HepG2 (cell line): ENCODE results near the gene DENND4B. TPM values are rescaled to one million over a fixed set of nuclear protein-coding genes. Genes with fewer than 3 reads are reported as not detected.

Source experiments
- ATAC-seq: fragments of 200-7000 bp; cut with Tn5 transposase; 3 replicates; pipeline ENCODE4 v1.9.1; 2020; ENCODE audit warnings: mild to moderate bottlenecking, moderate library complexity
- BruUV-seq: library from RNA; stranded (reverse); fragments of 400-500 nt; replicated peaks from 2 replicates; lab custom pipeline; 2021; lab: Mats Ljungman, UMichigan
- CTCF ChIA-PET: fragments of 300-600 bp; formaldehyde crosslinking; extraction: SDS; loops from one replicate; lab custom pipeline; 2021; ENCODE audit warnings: low total read pairs, inconsistent platforms, low intra/inter-chr PET ratio; lab: Yijun Ruan, JAX
- POLR2A ChIA-PET: fragments of 350-600 bp; sonication (Branson Sonifier 250); formaldehyde crosslinking; loops from one replicate; lab custom pipeline; 2020; ENCODE audit warnings: antibody characterized with exemption, inconsistent platforms; lab: Yijun Ruan, JAX
- DNase-seq: peaks from one replicate; pipeline ENCODE4 v3.0.0-alpha.2; 2015; ENCODE audit warnings: low spot score
- FAIRE-seq: peaks from 3 replicates; lab custom pipeline; 2011; peaks lifted over from hg19 to GRCh38; lab: Jason Lieb, UNC
- H2AFZ ChIP-seq: one replicate; pipeline ENCODE4 v1.6.1; 2011; ENCODE audit warnings: low read length, inconsistent platforms
- H3K27ac ChIP-seq: fragments of 300-600 bp; 3 replicates; pipeline ENCODE4 v1.8.0; 2011; ENCODE audit warnings: mixed run types, mild to moderate bottlenecking, mixed read lengths, low read length, inconsistent platforms; ENCODE audit not compliant: insufficient read depth; ENCODE audit errors: extremely low read length
- H3K27me3 ChIP-seq, 2 experiments: fragments of 200-600 bp in 1 of 2; 2 replicates in 1 of 2; 3 replicates in 1 of 2; pipeline versions ENCODE4 v1.6.0 to v1.8.0; 2011; ENCODE audit warnings: low read length in 2 of 2, mild to moderate bottlenecking in 2 of 2, moderate library complexity in 2 of 2, inconsistent platforms in 1 of 2; ENCODE audit not compliant: insufficient read depth in 2 of 2, control insufficient read depth in 1 of 2
- H3K36me3 ChIP-seq, 2 experiments: fragments of 200-600 bp in 1 of 2; replicated peaks in 1 of 2; 2 replicates in 1 of 2; 3 replicates in 1 of 2; pipeline versions ENCODE4 v1.5.1 to v1.8.0; 2011; ENCODE audit warnings: low read length in 2 of 2, inconsistent platforms in 1 of 2; ENCODE audit not compliant: insufficient read depth in 2 of 2, control insufficient read depth in 1 of 2
- H3K4me1 ChIP-seq: 2 replicates; pipeline ENCODE4 v1.5.1; 2012; ENCODE audit warnings: low read length, inconsistent platforms; ENCODE audit not compliant: insufficient read depth
- H3K4me2 ChIP-seq: 2 replicates; pipeline ENCODE4 v1.6.0; 2011; ENCODE audit warnings: low read depth, low read length, inconsistent platforms
- H3K4me3 ChIP-seq, 3 experiments: fragments of 200-600 bp in 1 of 3; sonication (generic), shearing (Covaris generic) in 1 of 3; replicated peaks in 1 of 3; 2 replicates each; pipeline ENCODE4 v1.5.1; 2011 to 2016; ENCODE audit warnings: low read length in 3 of 3, inconsistent platforms in 2 of 3, low read depth in 2 of 3, mild to moderate bottlenecking in 2 of 3, control low read depth in 1 of 3, mixed read lengths in 1 of 3; ENCODE audit not compliant: insufficient read depth in 1 of 3
- H3K79me2 ChIP-seq: one replicate; pipeline ENCODE4 v1.6.1; 2011; ENCODE audit warnings: low read length, inconsistent platforms; ENCODE audit not compliant: insufficient read depth
- H3K9ac ChIP-seq: 2 replicates; pipeline ENCODE4 v1.6.0; 2011; ENCODE audit warnings: mild to moderate bottlenecking, low read depth, low read length, inconsistent platforms; ENCODE audit not compliant: insufficient read depth
- H3K9me3 ChIP-seq: 2 replicates; pipeline ENCODE4 v1.5.1; 2012; ENCODE audit warnings: mild to moderate bottlenecking, low read length
- H4K20me1 ChIP-seq: 2 replicates; pipeline ENCODE4 v1.6.0; 2011; ENCODE audit warnings: inconsistent platforms, mild to moderate bottlenecking, low read length, moderate library complexity; ENCODE audit not compliant: insufficient read depth
- CERS6 ChIP-seq: sonication (generic); formaldehyde crosslinking; IDR thresholded peaks from 2 replicates; pipeline ENCODE4 v1.5.0; 2020; ENCODE audit warnings: missing genetic modification reagents
- IRF9 ChIP-seq: sonication (generic); formaldehyde crosslinking; IDR thresholded peaks from 2 replicates; pipeline ENCODE4 v1.8.0; 2022; ENCODE audit warnings: missing genetic modification reagents, mild to moderate bottlenecking, borderline replicate concordance
- JDP2 ChIP-seq: sonication (generic); formaldehyde crosslinking; IDR thresholded peaks from 2 replicates; pipeline ENCODE4 v1.8.1; 2022; ENCODE audit warnings: missing genetic modification reagents, borderline replicate concordance
- JUND ChIP-seq: sonication (generic); formaldehyde crosslinking; IDR thresholded peaks from 2 replicates; pipeline ENCODE4 v1.8.0; 2022; ENCODE audit warnings: mild to moderate bottlenecking, missing genetic modification reagents
- KDM1A ChIP-seq: IDR thresholded peaks from 2 replicates; pipeline ENCODE4 v1.6.1; 2016; ENCODE audit warnings: missing compliant biosample characterization
- STAT5B ChIP-seq: sonication (generic); formaldehyde crosslinking; IDR thresholded peaks from 2 replicates; pipeline ENCODE4 v1.4.0; 2020; ENCODE audit warnings: missing genetic modification reagents
- TAF1 ChIP-seq: sonication (generic); formaldehyde crosslinking; IDR thresholded peaks from 2 replicates; pipeline ENCODE4 v1.4.0; 2020; ENCODE audit warnings: missing genetic modification reagents
- THAP9 ChIP-seq: sonication (generic); formaldehyde crosslinking; IDR thresholded peaks from 2 replicates; pipeline ENCODE4; 2020; ENCODE audit warnings: missing genetic modification reagents, mild to moderate bottlenecking, borderline replicate concordance
- ZFP62 ChIP-seq: sonication (generic); formaldehyde crosslinking; IDR thresholded peaks from 2 replicates; pipeline ENCODE4 v1.4.0; 2020; ENCODE audit warnings: missing genetic modification reagents
- ZFP82 ChIP-seq: sonication (generic); formaldehyde crosslinking; IDR thresholded peaks from 2 replicates; pipeline ENCODE4 v1.5.1; 2020; ENCODE audit warnings: mild to moderate bottlenecking, missing genetic modification reagents, borderline replicate concordance
- ZNF326 ChIP-seq: sonication (generic); formaldehyde crosslinking; IDR thresholded peaks from 2 replicates; pipeline ENCODE4 v1.4.0; 2020; ENCODE audit warnings: missing genetic modification reagents, borderline replicate concordance
- ZNF329 ChIP-seq: sonication (generic); formaldehyde crosslinking; IDR thresholded peaks from 2 replicates; pipeline ENCODE4 v1.9.0; 2021; ENCODE audit warnings: low read depth, mild to moderate bottlenecking, missing genetic modification reagents
- ZNF335 ChIP-seq: sonication (generic); formaldehyde crosslinking; IDR thresholded peaks from 2 replicates; pipeline ENCODE4 v1.4.0; 2020; ENCODE audit warnings: missing genetic modification reagents
- ZNF44 ChIP-seq: sonication (generic); formaldehyde crosslinking; IDR thresholded peaks from 2 replicates; pipeline ENCODE4 v1.5.1; 2020; ENCODE audit warnings: mild to moderate bottlenecking, missing genetic modification reagents
- ZNF556 ChIP-seq: sonication (generic); formaldehyde crosslinking; IDR thresholded peaks from 2 replicates; pipeline ENCODE4 v1.4.0; 2020; ENCODE audit warnings: mild to moderate bottlenecking, missing genetic modification reagents, borderline replicate concordance
- ZNF607 ChIP-seq: sonication (generic); formaldehyde crosslinking; IDR thresholded peaks from 2 replicates; pipeline ENCODE4 v1.5.1; 2020; ENCODE audit warnings: missing genetic modification reagents, mild to moderate bottlenecking, borderline replicate concordance
- ZNF781 ChIP-seq: sonication (generic); formaldehyde crosslinking; IDR thresholded peaks from 2 replicates; pipeline ENCODE4 v1.5.1; 2020; ENCODE audit warnings: borderline replicate concordance, mild to moderate bottlenecking, missing genetic modification reagents; ENCODE audit errors: not compliant biosample characterization
- ZNF878 ChIP-seq: sonication (generic); formaldehyde crosslinking; IDR thresholded peaks from 2 replicates; pipeline ENCODE4 v1.8.1; 2023; ENCODE audit warnings: mild to moderate bottlenecking, missing genetic modification reagents, moderate library complexity
- ZSCAN9 ChIP-seq: IDR thresholded peaks from 2 replicates; pipeline ENCODE4 v1.6.1; 2016; ENCODE audit warnings: borderline replicate concordance
- WGBS: methylation state at CpG from one replicate; pipeline ENCODE4 v1.1.6; 2017; ENCODE audit warnings: low lambda C conversion rate; 5-methylcytosine and 5-hydroxymethylcytosine counted together
- in situ Hi-C: cut with HindIII; loops from 2 replicates; pipeline ENCODE4 v1.10.0; 2017; ENCODE audit warnings: low pct_unique_long_range_greater_than_20kb; ENCODE audit not compliant: extremely low pct_ligation_motif_present
- intact Hi-C: fragments of 100-400 bp; cut with micrococcal nuclease; formaldehyde crosslinking; loops from one replicate; pipeline ENCODE4 v1.10.0; 2022; ENCODE audit not compliant: unreplicated experiment
- polyA plus RNA-seq, 8 experiments: library from polyadenylated mRNA; depleted of rRNA in 3 of 8; stranded (reverse) in 7 of 8; unstranded in 1 of 8; fragments of >200 nt; fragmentation: Illumina TruSeq in 4 of 8; extraction: Trizol in 4 of 8; gene quantifications; 2 replicates each; pipeline versions ENCODE4 v1.2.1 to v1.2.3, GENCODE V29; 2011 to 2016; ENCODE audit warnings: low read depth in 4 of 8, missing spikeins in 1 of 8, mixed read lengths in 1 of 8; ENCODE audit not compliant: insufficient read depth in 1 of 8
- total RNA-seq, 5 experiments: library from RNA; depleted of rRNA; stranded (reverse); fragments of >200 nt; fragmentation: Illumina TruSeq; extraction: Trizol; gene quantifications; 2 replicates each; pipeline ENCODE4 v1.2.3, GENCODE V29; 2016; ENCODE audit warnings: low read depth in 1 of 5
- TF ChIP-seq, protein P1 (sequence below): sonication (generic); formaldehyde crosslinking; IDR thresholded peaks from 2 replicates; pipeline ENCODE4 v1.9.0; 2021; ENCODE audit warnings: missing genetic modification reagents, borderline replicate concordance

The DENND4B gene
- total and polyA plus RNA-seq, 2 of the 13 experiments (the other 11 are each of a cell fraction or from before 2014, with no cell fraction given): 15.1 to 20.3 TPM

GRCh38 chr1:153883223-153883622, 63.3 kb downstream of the DENND4B start:
- H3K4me1 ChIP-seq: peaks cover 14% of the 10 kb centered on the region
- no peak overlapping the region for H3K4me3 ChIP-seq
- CTCF ChIA-PET: no interaction called here
- H3K36me3 ChIP-seq: 0 out of 5 replicates have a peak, but pooled peaks cover 0 to 2% of the 10 kb centered on the region in 2 experiments
- ATAC-seq (no peak), DNase-seq (no peak), FAIRE-seq (no peak)
- H3K4me2 ChIP-seq: no peak overlapping the region
- no TSS peak for BruUV-seq
- no peak overlapping the region for H2AFZ ChIP-seq
- 0 out of 2 replicates have a peak, but pooled peaks cover 13% of the 10 kb centered on the region for H4K20me1 ChIP-seq
- H3K27ac ChIP-seq: no peak overlapping the region
- WGBS: 98% methylated on average over 4 of the region's 4 CpGs
- TF ChIP-seq ZNF329: no peak
- TF ChIP-seq ZNF607 (CRISPR knock-in tag): no peak
- TF ChIP-seq ZNF335 (CRISPR knock-in tag): no peak
- no peak for TF ChIP-seq ZFP82 (CRISPR knock-in tag)
- TF ChIP-seq ZNF781 (CRISPR knock-in tag): no peak
- TF ChIP-seq ZFP62 (CRISPR knock-in tag): no peak
- TF ChIP-seq JDP2 (CRISPR knock-in tag): no peak
- no peak for TF ChIP-seq ZNF326
- no peak for TF ChIP-seq THAP9 (CRISPR knock-in tag)
- TF ChIP-seq JUND (CRISPR knock-in tag): no peak
- TF ChIP-seq, protein P1, sequence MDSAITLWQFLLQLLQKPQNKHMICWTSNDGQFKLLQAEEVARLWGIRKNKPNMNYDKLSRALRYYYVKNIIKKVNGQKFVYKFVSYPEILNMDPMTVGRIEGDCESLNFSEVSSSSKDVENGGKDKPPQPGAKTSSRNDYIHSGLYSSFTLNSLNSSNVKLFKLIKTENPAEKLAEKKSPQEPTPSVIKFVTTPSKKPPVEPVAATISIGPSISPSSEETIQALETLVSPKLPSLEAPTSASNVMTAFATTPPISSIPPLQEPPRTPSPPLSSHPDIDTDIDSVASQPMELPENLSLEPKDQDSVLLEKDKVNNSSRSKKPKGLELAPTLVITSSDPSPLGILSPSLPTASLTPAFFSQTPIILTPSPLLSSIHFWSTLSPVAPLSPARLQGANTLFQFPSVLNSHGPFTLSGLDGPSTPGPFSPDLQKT (CRISPR knock-in tag): no peak
- TF ChIP-seq IRF9 (CRISPR knock-in tag): no peak
- no peak for TF ChIP-seq ZNF44 (CRISPR knock-in tag)
- no peak for TF ChIP-seq ZNF556 (CRISPR knock-in tag)
- TF ChIP-seq ZSCAN9: no peak
- TF ChIP-seq STAT5B: no peak
- no peak for TF ChIP-seq ZNF878
- no peak for TF ChIP-seq CERS6
- TF ChIP-seq KDM1A: no peak
- no peak for TF ChIP-seq TAF1 (CRISPR knock-in tag)
- no peaks in the 10 kb centered on the region for H3K27me3 ChIP-seq
- H3K9me3 ChIP-seq: no peaks in the 10 kb centered on the region
- H3K79me2 ChIP-seq: peaks cover 61% of the 10 kb centered on the region
- intact Hi-C loops (no loop called here), in situ Hi-C loops (no loop called here)
- POLR2A ChIA-PET: no interaction called here
- H3K9ac ChIP-seq: no peak overlapping the region
